Smooth muscle cell (in vitro differentiated cells): Measurements from ENCODE around the gene YY1. TPM values are rescaled to one million over a fixed set of nuclear protein-coding genes. Genes with fewer than 3 reads are reported as not detected.

ENCODE experiments used
- DNase-seq: peaks from one replicate; lab custom pipeline; 2025; ENCODE audit not compliant: unreplicated experiment; lab: John Stamatoyannopoulos, UW
- H2AFZ ChIP-seq: fragments of 200-600 bp; sonication (generic); 2 replicates; pipeline ENCODE4 v1.6.0; 2016; ENCODE audit warnings: antibody characterized with exemption, low read depth, mild to moderate bottlenecking
- H3F3A ChIP-seq: fragments of 200-600 bp; sonication (generic); 2 replicates; pipeline ENCODE4 v1.6.0; 2017; ENCODE audit warnings: antibody characterized with exemption, low read depth
- H3K27ac ChIP-seq: fragments of 200-600 bp; sonication (generic); 2 replicates; pipeline ENCODE4 v1.5.1; 2016; ENCODE audit warnings: low read depth, mild to moderate bottlenecking
- H3K27me3 ChIP-seq: fragments of 200-600 bp; sonication (generic); 2 replicates; pipeline ENCODE4 v1.6.1; 2016; ENCODE audit warnings: low read depth, mild to moderate bottlenecking
- H3K36me3 ChIP-seq: fragments of 200-600 bp; sonication (generic); 2 replicates; pipeline ENCODE4 v1.5.1; 2016; ENCODE audit warnings: low read depth
- H3K4me1 ChIP-seq: fragments of 200-600 bp; sonication (generic); 2 replicates; pipeline ENCODE4 v1.5.1; 2016; ENCODE audit warnings: low read depth
- H3K4me2 ChIP-seq: fragments of 200-600 bp; sonication (generic); 2 replicates; pipeline ENCODE4 v1.6.0; 2016; ENCODE audit warnings: mild to moderate bottlenecking
- H3K4me3 ChIP-seq: fragments of 200-600 bp; sonication (generic); 2 replicates; pipeline ENCODE4 v1.5.1; 2016; ENCODE audit warnings: mild to moderate bottlenecking
- H3K79me2 ChIP-seq: fragments of 200-600 bp; sonication (generic); 2 replicates; pipeline ENCODE4 v1.6.0; 2016; ENCODE audit warnings: low read depth, mild to moderate bottlenecking
- H3K9ac ChIP-seq: fragments of 200-600 bp; sonication (generic); 2 replicates; pipeline ENCODE4 v1.6.0; 2016; ENCODE audit warnings: low read depth
- H3K9me3 ChIP-seq: fragments of 200-600 bp; sonication (generic); replicated peaks from 2 replicates; pipeline ENCODE4 v1.5.1; 2016; ENCODE audit warnings: low read depth
- H4K20me1 ChIP-seq: fragments of 200-600 bp; sonication (generic); 2 replicates; pipeline ENCODE4 v1.6.0; 2016; ENCODE audit warnings: low read depth
- CTCF ChIP-seq: fragments of 200-600 bp; sonication (generic); IDR thresholded peaks from 2 replicates; pipeline ENCODE4 v1.5.1; 2017; ENCODE audit warnings: borderline replicate concordance, mild to moderate bottlenecking, antibody characterized with exemption; ENCODE audit not compliant: insufficient read depth, poor library complexity, severe bottlenecking
- WGBS: methylation state at CpG from one replicate; pipeline ENCODE4 v1.1.7; 2016; ENCODE audit warnings: low lambda C conversion rate; 5-methylcytosine and 5-hydroxymethylcytosine counted together
- polyA plus RNA-seq: library from polyadenylated mRNA; unstranded; fragments of >200 nt; fragmentation: Nextera tagmentation; extraction: Ambion mirVana; gene quantifications from 2 replicates; pipeline ENCODE4 v1.2.1, GENCODE V29; 2016
- total RNA-seq: library from RNA; depleted of rRNA; stranded (reverse); fragments of >200 nt; gene quantifications from 2 replicates; pipeline ENCODE4 v1.2.3, GENCODE V29; 2014

The YY1 gene
- total and polyA plus RNA-seq, 2 experiments from 2014 or later = 28.2 to 48.7 TPM

- no peak for TF ChIP-seq CTCF
- Histone ChIP-seq H2AFZ (no peak overlapping the region), H3K27ac (peak overlapping the region; percentile 48), H3K9ac (peak overlapping the region; percentile 19), H3K4me2 (peak overlapping the region; percentile 40), H3K9me3 (no peaks in the 10 kb centered on the region), H3K4me3 (no peak overlapping the region), H3K79me2 (no peaks in the 10 kb centered on the region), H3K27me3 (no peaks in the 10 kb centered on the region), H3K4me1 (no peaks in the 10 kb centered on the region), H4K20me1 (peaks cover 10% of the 10 kb centered on the region), H3F3A (no peaks in the 10 kb centered on the region), H3K36me3 (no peaks in the 10 kb centered on the region)
- 59% methylated on average over 30 of the region's 30 CpGs for WGBS
- DNase-seq = no peak
Observed at GRCh38 chr14:100297320-100298300, 58.7 kb downstream of the YY1 start.

- Histone ChIP-seq H2AFZ (no peak overlapping the region), H3K27ac (no peak overlapping the region), H3K4me3 (no peak overlapping the region), H3K79me2 (no peaks in the 10 kb centered on the region), H3K4me2 (no peak overlapping the region), H3F3A (no peaks in the 10 kb centered on the region), H3K27me3 (no peaks in the 10 kb centered on the region), H4K20me1 (peaks cover 19% of the 10 kb centered on the region), H3K4me1 (no peaks in the 10 kb centered on the region), H3K9ac (no peak overlapping the region), H3K9me3 (no peaks in the 10 kb centered on the region), H3K36me3 (no peaks in the 10 kb centered on the region)
- 96% methylated on average over 14 of the region's 14 CpGs for WGBS
- TF ChIP-seq CTCF = no peak
- no peak for DNase-seq
Observed at GRCh38 chr14:100298551-100299237, 59.8 kb downstream of the YY1 start.

- Histone ChIP-seq H3K4me2 (no peak overlapping the region), H2AFZ (no peak overlapping the region), H3K4me3 (no peak overlapping the region), H3K36me3 (no peaks in the 10 kb centered on the region), H3K4me1 (no peaks in the 10 kb centered on the region), H3K9ac (no peak overlapping the region), H3F3A (no peaks in the 10 kb centered on the region), H3K27me3 (no peaks in the 10 kb centered on the region), H3K9me3 (no peaks in the 10 kb centered on the region), H3K79me2 (no peaks in the 10 kb centered on the region), H4K20me1 (peaks cover 25% of the 10 kb centered on the region), H3K27ac (no peak overlapping the region)
- DNase-seq = no peak
- TF ChIP-seq CTCF = no peak
- 96% methylated on average over 6 of the region's 6 CpGs for WGBS
Observed at GRCh38 chr14:100299238-100299560, 60.3 kb downstream of the YY1 start.
